OCI-LY7 (cell line): Measurements from ENCODE around the gene RAD51B. TPM values are rescaled to one million over a fixed set of nuclear protein-coding genes. Genes with fewer than 3 reads are reported as not detected.

Source experiments
- BruUV-seq: library from RNA; stranded (reverse); fragments of 400-500 nt; replicated peaks from 2 replicates; lab custom pipeline; 2021; lab: Mats Ljungman, UMichigan
- CTCF ChIA-PET: fragments of 300-600 bp; sonication (Branson Sonifier 250); formaldehyde crosslinking; loops from one replicate; lab custom pipeline; 2022; ENCODE audit warnings: antibody characterized with exemption; ENCODE audit not compliant: unreplicated experiment; lab: Charles Lee
- POLR2A ChIA-PET: fragments of 300-600 bp; sonication (Branson Sonifier 250); formaldehyde crosslinking; loops from one replicate; lab custom pipeline; 2022; ENCODE audit warnings: antibody characterized with exemption; lab: Charles Lee
- DNase-seq: peaks from one replicate; pipeline ENCODE4 v3.0.0-alpha.2; 2015; ENCODE audit warnings: low spot score
- H2AFZ ChIP-seq: fragments of 200-600 bp; sonication (generic), shearing (Covaris generic); 2 replicates; pipeline ENCODE4 v1.6.1; 2014; ENCODE audit warnings: mild to moderate bottlenecking, antibody characterized with exemption, low read length, moderate library complexity
- H3K27ac ChIP-seq: fragments of 200-600 bp; sonication (generic); 2 replicates; pipeline ENCODE4 v1.5.1; 2014; ENCODE audit warnings: mixed run types, low read depth, mild to moderate bottlenecking, moderate library complexity, low read length, inconsistent platforms; ENCODE audit not compliant: poor library complexity, severe bottlenecking
- H3K36me3 ChIP-seq: fragments of 200-600 bp; sonication (generic); 2 replicates; pipeline ENCODE4 v1.6.1; 2014; ENCODE audit warnings: mild to moderate bottlenecking, antibody characterized with exemption, low read length, moderate library complexity, mixed read lengths; ENCODE audit not compliant: insufficient read depth
- H3K4me1 ChIP-seq: fragments of 200-600 bp; sonication (generic); 2 replicates; pipeline ENCODE4 v1.5.1; 2014; ENCODE audit warnings: mild to moderate bottlenecking, low read length; ENCODE audit not compliant: insufficient read depth, poor library complexity, severe bottlenecking
- H3K4me2 ChIP-seq: fragments of 200-600 bp; sonication (generic); 2 replicates; pipeline ENCODE4 v1.6.1; 2014; ENCODE audit warnings: mild to moderate bottlenecking, low read length
- H3K4me3 ChIP-seq: fragments of 200-600 bp; sonication (generic); 2 replicates; pipeline ENCODE4 v1.5.1; 2014; ENCODE audit warnings: mild to moderate bottlenecking, low read depth, low read length; ENCODE audit not compliant: poor library complexity, severe bottlenecking
- H3K79me2 ChIP-seq: fragments of 200-600 bp; sonication (generic); 2 replicates; pipeline ENCODE4 v1.6.1; 2016; ENCODE audit warnings: low read depth, mild to moderate bottlenecking, low read length, moderate library complexity, mixed read lengths; ENCODE audit not compliant: insufficient read depth
- H3K9me2 ChIP-seq: fragments of 200-600 bp; sonication (generic); 2 replicates; pipeline ENCODE4 v1.6.1; 2016; ENCODE audit warnings: mild to moderate bottlenecking, low read length, mixed read lengths; ENCODE audit not compliant: insufficient read depth
- H3K9me3 ChIP-seq: fragments of 200-600 bp; sonication (generic); 2 replicates; pipeline ENCODE4 v1.6.1; 2014; ENCODE audit warnings: mild to moderate bottlenecking, mixed run types, low read length, mixed read lengths
- H4K20me1 ChIP-seq: fragments of 200-600 bp; sonication (generic); 2 replicates; pipeline ENCODE4 v1.6.1; 2014; ENCODE audit warnings: mild to moderate bottlenecking, antibody characterized with exemption, low read length, moderate library complexity, mixed read lengths; ENCODE audit not compliant: insufficient read depth
- EZH2phosphoT487 ChIP-seq: fragments of 200-600 bp; sonication (generic); IDR thresholded peaks from 2 replicates; pipeline ENCODE4 v1.6.1; 2018; ENCODE audit warnings: low read depth, borderline replicate concordance, mild to moderate bottlenecking, mixed run types, antibody characterized with exemption, low read length, moderate library complexity, mixed read lengths
- intact Hi-C: fragments of 100-400 bp; cut with micrococcal nuclease; formaldehyde crosslinking; loops from one replicate; pipeline ENCODE4 v1.10.0; 2022; ENCODE audit not compliant: unreplicated experiment
- total RNA-seq, 2 experiments: library from RNA; depleted of rRNA in 1 of 2; stranded (reverse); fragments of >200 nt in 1 of 2; shearing (Covaris generic) in 1 of 2; gene quantifications; 2 replicates each; pipeline ENCODE4 v1.2.3, GENCODE V29; 2014 to 2022
- TF ChIP-seq, protein P1 (sequence below): fragments of 200-600 bp; sonication (generic); conservative IDR thresholded peaks from 2 replicates; pipeline ENCODE4 v1.5.1; 2014; ENCODE audit warnings: mild to moderate bottlenecking, antibody characterized with exemption, low read length, moderate library complexity, mixed read lengths

RAD51B gene
- total RNA-seq, 2 experiments from 2014 or later = 41.4 to 89.9 TPM

DNA sequence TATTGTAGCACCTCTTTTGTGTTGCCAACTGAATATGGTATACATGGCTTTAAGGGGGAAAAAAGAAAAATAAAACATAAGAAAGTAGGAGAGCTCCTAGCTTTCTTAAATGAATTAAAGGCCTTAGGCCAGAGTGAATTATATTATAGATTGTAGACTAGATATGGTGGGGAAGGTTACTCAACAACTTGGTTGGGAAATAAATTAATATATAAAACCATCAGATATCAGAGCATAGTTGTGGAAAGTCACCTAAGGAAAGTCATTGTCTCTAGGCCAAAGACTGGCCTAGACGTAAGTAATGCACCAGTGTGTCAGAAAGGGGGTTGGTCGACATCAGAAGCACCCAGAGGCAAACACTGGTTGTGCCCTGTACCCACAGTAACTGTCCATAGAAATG, 391.8 kb downstream of the RAD51B start:
- peaks cover 14% of the 10 kb centered on the region for H3K4me1 ChIP-seq
- no peaks in the 10 kb centered on the region for H3K9me2 ChIP-seq
- no peaks in the 10 kb centered on the region for H4K20me1 ChIP-seq
- no TSS peak for BruUV-seq
- intact Hi-C loops = no loop called here
- no peak overlapping the region for H3K4me3 ChIP-seq
- no peaks in the 10 kb centered on the region for H3K9me3 ChIP-seq
- no peaks in the 10 kb centered on the region for H3K36me3 ChIP-seq
- no peak for DNase-seq
- POLR2A ChIA-PET = interaction anchor here (0.6 to 1.1 kb wide), 3 partner anchors 17 to 375 kb away, joined by 3 read pairs; no protein-coding TSS in a partner anchor
- TF ChIP-seq EZH2phosphoT487 = no peak
- TF ChIP-seq, protein P1, sequence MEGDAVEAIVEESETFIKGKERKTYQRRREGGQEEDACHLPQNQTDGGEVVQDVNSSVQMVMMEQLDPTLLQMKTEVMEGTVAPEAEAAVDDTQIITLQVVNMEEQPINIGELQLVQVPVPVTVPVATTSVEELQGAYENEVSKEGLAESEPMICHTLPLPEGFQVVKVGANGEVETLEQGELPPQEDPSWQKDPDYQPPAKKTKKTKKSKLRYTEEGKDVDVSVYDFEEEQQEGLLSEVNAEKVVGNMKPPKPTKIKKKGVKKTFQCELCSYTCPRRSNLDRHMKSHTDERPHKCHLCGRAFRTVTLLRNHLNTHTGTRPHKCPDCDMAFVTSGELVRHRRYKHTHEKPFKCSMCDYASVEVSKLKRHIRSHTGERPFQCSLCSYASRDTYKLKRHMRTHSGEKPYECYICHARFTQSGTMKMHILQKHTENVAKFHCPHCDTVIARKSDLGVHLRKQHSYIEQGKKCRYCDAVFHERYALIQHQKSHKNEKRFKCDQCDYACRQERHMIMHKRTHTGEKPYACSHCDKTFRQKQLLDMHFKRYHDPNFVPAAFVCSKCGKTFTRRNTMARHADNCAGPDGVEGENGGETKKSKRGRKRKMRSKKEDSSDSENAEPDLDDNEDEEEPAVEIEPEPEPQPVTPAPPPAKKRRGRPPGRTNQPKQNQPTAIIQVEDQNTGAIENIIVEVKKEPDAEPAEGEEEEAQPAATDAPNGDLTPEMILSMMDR = no peak
- H3K4me2 ChIP-seq = peak overlapping the region; percentile 54; the same call in 1 of the 2 replicates
- CTCF ChIA-PET = no interaction called here
- no peaks in the 10 kb centered on the region for H3K79me2 ChIP-seq
- H3K27ac ChIP-seq = peak overlapping the region; percentile 20
- H2AFZ ChIP-seq = no peak overlapping the region

DNA sequence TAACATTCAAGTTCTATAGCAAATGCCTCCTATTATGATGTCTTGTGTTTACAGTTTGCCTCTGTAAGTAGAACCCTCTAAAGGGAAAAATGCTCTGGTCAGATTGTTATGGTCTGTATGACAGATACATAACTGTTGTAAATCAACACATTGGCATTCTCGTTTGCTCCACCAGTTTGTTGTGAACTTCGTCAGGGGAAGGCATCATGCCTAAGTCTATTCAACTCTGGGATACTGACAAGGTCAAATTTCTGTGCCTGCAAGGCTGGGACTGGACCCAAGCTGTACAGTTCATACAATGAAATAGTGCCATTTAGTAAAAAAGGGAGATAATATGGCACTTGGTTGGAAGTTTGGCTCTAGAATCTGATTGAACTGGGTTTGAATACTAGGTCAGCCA, 392.3 kb downstream of the RAD51B start:
- Histone ChIP-seq H3K79me2 (no peaks in the 10 kb centered on the region), H4K20me1 (no peaks in the 10 kb centered on the region), H3K4me3 (no peak overlapping the region), H3K4me2 (no peak overlapping the region), H2AFZ (no peak overlapping the region), H3K9me2 (no peaks in the 10 kb centered on the region), H3K4me1 (peaks cover 14% of the 10 kb centered on the region), H3K9me3 (no peaks in the 10 kb centered on the region), H3K36me3 (no peaks in the 10 kb centered on the region), H3K27ac (no peak overlapping the region)
- intact Hi-C loops = no loop called here
- POLR2A ChIA-PET = interaction anchor here (1.0 kb wide), 1 partner anchor 331 kb away, joined by 3 read pairs; no protein-coding TSS in a partner anchor
- no TSS peak for BruUV-seq
- no peak for DNase-seq
- no peak for TF ChIP-seq EZH2phosphoT487
- TF ChIP-seq, protein P1 = no peak
- CTCF ChIA-PET = no interaction called here

- no peak overlapping the region for H3K4me3 ChIP-seq
- ChIA-PET POLR2A (interaction anchor here (0.7 to 1.3 kb wide), 3 partner anchors 8 to 331 kb away, joined by 3 read pairs; no protein-coding TSS in a partner anchor), CTCF (no interaction called here)
- H3K36me3 ChIP-seq = no peaks in the 10 kb centered on the region
- no peak overlapping the region for H3K4me2 ChIP-seq
- H3K79me2 ChIP-seq = no peaks in the 10 kb centered on the region
- no peaks in the 10 kb centered on the region for H3K9me3 ChIP-seq
- BruUV-seq = no TSS peak
- no peak overlapping the region for H3K27ac ChIP-seq
- DNase-seq = no peak
- H4K20me1 ChIP-seq = no peaks in the 10 kb centered on the region
- no peak for TF ChIP-seq EZH2phosphoT487
- TF ChIP-seq, protein P1 = no peak
- intact Hi-C loops = no loop called here
- H3K4me1 ChIP-seq = peaks cover 14% of the 10 kb centered on the region
- no peak overlapping the region for H2AFZ ChIP-seq
- no peaks in the 10 kb centered on the region for H3K9me2 ChIP-seq
Observed at GRCh38 chr14:68212361-68212760, 392.8 kb downstream of the RAD51B start.
